Measurements from ENCODE around the gene CHD5.

CHD5 gene

GRCh38 chr1:6113745-6114144 lies 66.4 kb downstream of the CHD5 start:
- DNase-seq = no peak

- DNase-seq = no peak
Observed at GRCh38 chr1:6113116-6113515, 67.0 kb downstream of the CHD5 start.

GRCh38 chr1:6112690-6113005 lies 67.5 kb downstream of the CHD5 start:
- DNase-seq = no peak

GRCh38 chr1:6111991-6112689 lies 68.0 kb downstream of the CHD5 start:
- DNase-seq = no peak

GRCh38 chr1:6111571-6111970 lies 68.5 kb downstream of the CHD5 start:
- DNase-seq = no peak

- no peak for DNase-seq
Observed at GRCh38 chr1:6110326-6110725, 69.8 kb downstream of the CHD5 start.

GRCh38 chr1:6109688-6110087 lies 70.4 kb downstream of the CHD5 start:
- no peak for DNase-seq

- DNase-seq = no peak
Observed at GRCh38 chr1:6108937-6109614, 71.0 kb downstream of the CHD5 start.

GRCh38 chr1:6108476-6108875 lies 71.6 kb downstream of the CHD5 start:
- DNase-seq = no peak

- DNase-seq = no peak
Observed at GRCh38 chr1:6107409-6108356, 72.4 kb downstream of the CHD5 start.

GRCh38 chr1:6106977-6107376 lies 73.1 kb downstream of the CHD5 start:
- no peak for DNase-seq

- no peak for DNase-seq
Observed at GRCh38 chr1:6106321-6106731, 73.8 kb downstream of the CHD5 start.

- DNase-seq = no peak
Observed at GRCh38 chr1:6105763-6106162, 74.4 kb downstream of the CHD5 start.

GRCh38 chr1:6105218-6105679 lies 74.9 kb downstream of the CHD5 start:
- DNase-seq = peak in 1 of 51 donors; percentile 24

- no peak for DNase-seq
Observed at GRCh38 chr1:6104631-6105030, 75.5 kb downstream of the CHD5 start.

GRCh38 chr1:6103854-6104530 lies 76.1 kb downstream of the CHD5 start:
- no peak for DNase-seq

- no peak for DNase-seq
Observed at GRCh38 chr1:6103111-6103853, 76.8 kb downstream of the CHD5 start.

GRCh38 chr1:6102532-6102845 lies 77.6 kb downstream of the CHD5 start:
- DNase-seq = no peak

- no peak for DNase-seq
Observed at GRCh38 chr1:6101826-6102531, 78.1 kb downstream of the CHD5 start.

Measured in hypothalamus (tissue), 51 donors.